NCI-H82 (cell line): ENCODE results near the gene ZNF446.
A peak's percentile ranks its signal among the peaks of the same experiment; 100 is the strongest.
"Not testable (repeated sequence)": the region's sequence is repeated elsewhere in the genome, so short reads cannot be mapped to it uniquely, and the experiment has no call there.

ENCODE experiments used
- DNase-seq: peaks from one replicate; lab custom pipeline; 2025; lab: John Stamatoyannopoulos, UW

Gene ZNF446

DNA sequence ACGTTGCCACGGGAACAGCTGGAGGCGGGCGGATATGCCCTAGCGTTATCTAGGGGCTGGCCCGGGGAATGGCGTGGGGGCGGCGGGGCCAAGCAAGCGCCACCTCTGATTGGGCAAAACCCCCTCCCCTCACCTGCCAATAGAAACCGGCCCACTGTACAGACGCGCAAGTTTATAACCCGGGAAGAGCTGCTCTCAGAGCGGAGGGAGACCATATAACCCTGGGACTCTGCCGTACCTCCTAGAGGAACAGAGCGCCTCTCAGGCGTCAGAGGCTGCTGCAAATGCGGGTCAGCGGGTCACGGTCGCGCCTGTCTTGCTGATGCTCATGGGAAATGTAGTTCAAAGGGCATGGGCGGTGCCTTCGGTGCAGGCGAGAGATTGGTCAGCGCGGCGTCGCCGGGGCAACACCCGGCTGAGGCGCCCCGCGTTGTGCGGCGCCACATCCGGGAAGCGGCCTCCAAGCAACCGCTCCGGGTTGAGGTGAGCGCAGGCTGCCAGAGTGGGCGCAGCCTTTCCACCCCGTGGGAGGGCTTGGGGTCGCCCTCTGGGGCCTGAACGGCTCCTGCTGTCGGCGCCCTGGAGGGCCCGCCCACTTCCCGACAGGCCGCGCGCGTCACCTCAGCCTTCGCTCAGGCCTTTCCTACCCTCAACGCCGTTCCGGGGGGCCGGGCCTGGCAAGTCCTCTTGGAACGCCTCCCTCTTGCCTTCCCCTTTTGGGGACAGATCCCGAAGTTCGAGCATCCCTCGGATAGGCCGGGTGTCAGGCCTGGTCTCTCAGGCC lies at the start of gene ZNF446:
Gene ZNF446 (plus strand): TSS at position 639 of the 784 bp plus-strand sequence. CDS start 867 bp downstream, outside the sequence.
- peak; percentile 97 for DNase-seq

GRCh38 chr19:58428617-58429016 lies 47.5 kb upstream of the ZNF446 start:
- DNase-seq = no peak

DNA sequence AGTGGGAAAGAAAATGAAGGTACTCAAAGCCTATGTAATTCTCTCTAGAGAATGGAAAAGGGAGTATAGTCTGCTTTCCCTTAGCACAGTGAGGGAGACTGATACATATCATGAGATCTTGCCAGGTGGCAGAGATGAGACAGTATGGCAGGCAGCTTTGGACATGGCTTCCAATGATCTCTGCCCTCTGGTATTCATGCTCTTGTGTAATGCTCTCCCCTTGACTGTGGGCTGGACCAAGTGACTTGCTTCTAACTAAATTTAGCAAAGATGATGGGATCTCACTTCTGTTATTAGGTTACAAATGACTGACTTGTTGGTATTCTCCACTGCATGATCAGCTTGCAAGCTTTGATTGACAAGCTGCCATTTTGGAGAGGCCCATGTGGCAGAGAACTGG lies 46.4 kb upstream of the ZNF446 start:
- DNase-seq = no peak

DNA sequence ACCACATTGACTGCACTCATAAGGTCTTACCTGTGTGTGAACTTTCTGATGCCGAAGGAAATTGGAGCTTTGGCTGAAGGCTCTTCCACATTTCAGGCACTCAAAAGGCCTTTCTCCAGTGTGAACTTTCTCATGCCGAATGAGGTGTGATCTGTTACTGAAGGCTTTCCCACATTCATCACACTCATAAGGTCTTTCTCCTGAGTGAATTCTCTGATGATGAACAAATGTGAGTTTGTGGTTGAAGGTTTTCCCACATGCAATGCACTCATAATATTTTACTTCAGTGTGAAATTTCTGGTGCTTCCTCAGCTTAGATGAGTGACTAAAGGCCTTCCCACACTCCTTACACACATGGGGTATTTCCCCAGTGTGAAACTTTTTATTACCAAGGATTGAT lies 41.9 kb upstream of the ZNF446 start:
- no peak for DNase-seq

DNA sequence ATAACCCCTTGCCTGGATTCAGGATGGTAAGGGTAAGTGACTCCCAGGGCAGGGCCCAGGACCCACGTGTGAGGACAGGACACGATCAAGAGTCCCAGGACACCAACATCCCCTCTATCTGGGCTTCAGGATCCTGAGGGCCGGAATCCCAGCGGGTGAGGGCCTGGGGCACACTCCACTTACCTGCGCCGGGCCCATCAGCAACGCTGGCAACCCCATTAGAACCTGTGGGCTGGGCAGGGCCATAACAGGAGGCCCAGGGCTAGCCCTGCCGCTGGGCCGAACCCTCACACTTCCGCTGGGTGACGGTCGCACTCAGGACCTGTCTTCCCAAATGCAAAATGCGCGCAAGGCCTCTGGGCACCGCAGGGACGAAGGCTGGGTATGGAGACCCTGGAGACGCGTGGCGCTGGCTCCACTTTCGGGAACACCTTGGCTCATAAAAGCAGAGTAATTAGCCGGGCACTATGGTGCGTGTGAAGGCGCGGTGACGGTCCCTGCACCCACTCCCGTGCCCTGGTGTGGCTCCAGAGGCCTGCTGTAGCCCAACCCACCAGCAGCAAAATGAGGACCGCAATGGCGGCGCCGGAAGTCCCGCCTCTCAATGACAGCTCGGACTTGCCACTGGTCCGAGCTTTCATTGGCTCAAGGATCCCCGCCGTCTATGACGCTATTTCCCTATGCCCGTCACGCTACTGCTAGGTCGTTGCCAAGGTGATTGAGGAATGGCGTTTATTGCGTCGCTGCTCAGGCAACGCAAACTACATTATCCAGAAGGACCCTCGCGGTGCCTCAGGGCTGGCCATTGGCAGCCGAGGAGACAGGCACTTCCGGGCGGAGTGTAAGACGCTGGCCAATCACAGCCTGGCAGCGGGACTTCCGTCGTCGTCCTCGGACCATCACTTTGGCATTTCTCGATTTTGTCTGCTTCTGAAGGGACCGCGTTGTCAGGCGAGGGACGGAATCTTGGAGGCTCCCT lies 36.3 kb upstream of the ZNF446 start, which contains the start of gene ZNF132:
Gene ZNF132 (minus strand): TSS at position 578 of the 979 bp plus-strand sequence. CDS start 332 bp downstream, at position 246.
- peak; percentile 96 for DNase-seq

GRCh38 chr19:58440556-58440955 lies 35.6 kb upstream of the ZNF446 start:
- DNase-seq = no peak

GRCh38 chr19:58442986-58443385 lies 33.2 kb upstream of the ZNF446 start:
- not testable (repeated sequence) for DNase-seq

DNA sequence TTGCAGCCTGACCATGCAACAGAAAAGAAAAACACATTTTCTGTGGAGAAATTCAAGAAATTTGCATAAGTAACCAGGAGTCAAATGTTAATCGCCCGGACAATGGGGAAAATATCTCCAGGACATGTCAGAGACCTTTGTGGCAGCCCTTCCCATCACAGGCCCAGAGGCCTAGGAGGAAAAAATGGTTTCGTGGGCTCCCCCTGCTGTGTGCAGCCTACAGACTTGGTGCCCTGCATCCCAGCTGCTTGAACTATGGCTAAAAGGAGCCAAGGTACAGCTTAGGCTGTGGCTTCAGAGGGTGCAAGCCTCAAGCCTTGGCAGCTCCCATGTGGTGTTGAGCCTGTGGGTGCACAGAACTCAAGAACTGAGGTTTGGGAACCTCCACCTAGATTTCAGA lies 27.3 kb upstream of the ZNF446 start:
- not testable (repeated sequence) for DNase-seq

DNA sequence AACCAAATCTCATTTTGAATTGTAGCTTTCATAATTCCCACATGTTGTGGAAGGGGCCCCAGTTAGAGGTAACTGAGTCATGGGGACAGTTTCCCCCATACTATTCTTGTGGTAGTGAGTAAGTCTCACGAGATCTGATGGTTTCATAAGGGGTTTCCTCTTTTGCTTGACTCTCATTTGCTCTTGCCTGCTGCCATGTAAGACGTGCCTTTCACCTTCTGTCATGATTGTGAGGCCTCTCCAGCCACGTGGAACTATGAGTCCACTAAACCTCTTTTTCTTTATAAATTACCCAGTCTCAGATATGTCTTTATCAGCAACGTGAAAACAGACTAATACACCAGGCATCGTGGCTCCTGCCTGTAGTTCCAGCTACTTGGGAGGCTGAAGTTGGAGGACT lies 26.2 kb upstream of the ZNF446 start:
- DNase-seq = not testable (repeated sequence)

DNA sequence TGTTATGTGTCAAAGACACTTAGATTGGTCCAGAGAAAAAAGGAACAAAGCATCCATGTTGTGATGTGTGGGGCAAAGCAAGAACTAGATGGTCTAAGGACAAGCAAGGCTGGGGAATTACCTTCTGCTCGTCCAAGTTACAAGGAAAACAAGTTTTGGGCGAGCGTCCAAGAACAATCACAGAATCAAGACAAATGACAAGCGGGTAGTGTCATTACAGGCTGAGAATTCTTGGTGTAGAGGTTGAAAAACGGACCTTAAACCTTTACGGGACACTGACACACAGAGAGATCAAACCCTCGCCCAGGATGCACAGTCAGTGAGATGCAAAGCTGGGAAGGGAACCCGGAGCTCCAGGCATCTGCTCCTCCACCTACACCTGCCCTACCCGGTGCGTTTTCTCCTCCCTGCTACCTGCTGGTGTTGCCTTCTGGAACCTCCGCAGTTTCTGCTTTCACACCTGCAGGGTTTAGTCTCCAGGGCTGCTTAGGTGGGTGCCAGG lies 25.2 kb upstream of the ZNF446 start:
- no peak for DNase-seq

- DNase-seq = peak; percentile 99
Measured at GRCh38 chr19:58451358-58452101, 24.6 kb upstream of the ZNF446 start, which contains the start of gene ZNF324B. ZNF324B (plus strand) TSS chr19:58451622; CDS start chr19:58453702, 2,080 bp downstream.

GRCh38 chr19:58453743-58454142 lies 22.4 kb upstream of the ZNF446 start:
- DNase-seq = no peak

DNA sequence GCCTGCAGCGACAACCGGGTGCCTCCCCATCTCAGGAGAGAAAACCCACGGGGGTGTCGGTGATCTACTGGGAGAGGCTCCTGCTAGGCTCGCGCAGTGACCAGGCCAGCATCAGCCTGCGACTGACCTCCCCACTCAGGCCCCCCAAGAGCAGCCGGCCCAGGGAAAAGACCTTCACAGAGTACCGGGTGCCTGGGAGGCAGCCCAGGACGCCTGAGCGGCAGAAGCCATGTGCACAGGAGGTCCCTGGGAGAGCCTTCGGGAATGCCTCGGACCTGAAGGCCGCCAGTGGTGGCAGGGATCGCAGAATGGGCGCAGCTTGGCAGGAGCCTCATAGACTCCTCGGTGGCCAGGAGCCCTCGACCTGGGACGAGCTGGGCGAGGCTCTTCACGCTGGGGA lies 20.8 kb upstream of the ZNF446 start:
- DNase-seq = no peak

GRCh38 chr19:58456111-58456510 lies 20.0 kb upstream of the ZNF446 start:
- no peak for DNase-seq

DNA sequence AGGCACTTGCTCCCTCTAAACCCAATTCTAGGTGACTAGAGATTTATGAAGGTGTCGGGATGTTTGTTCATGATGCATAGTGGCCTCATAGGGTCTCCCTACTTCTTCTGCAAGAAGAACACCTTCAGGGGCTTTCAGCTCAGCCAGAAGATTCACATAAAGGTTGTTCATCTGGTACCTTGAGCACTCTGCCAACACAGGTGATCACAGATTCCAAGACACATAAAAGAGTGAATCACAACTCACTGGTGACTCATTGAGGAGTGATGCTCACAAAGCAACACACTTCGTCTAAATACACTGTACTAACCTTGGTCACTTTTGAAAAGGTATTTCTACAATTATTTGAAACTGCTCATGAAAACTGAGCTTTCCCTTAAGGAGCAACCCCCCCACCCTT lies 16.1 kb upstream of the ZNF446 start:
- DNase-seq = no peak

DNA sequence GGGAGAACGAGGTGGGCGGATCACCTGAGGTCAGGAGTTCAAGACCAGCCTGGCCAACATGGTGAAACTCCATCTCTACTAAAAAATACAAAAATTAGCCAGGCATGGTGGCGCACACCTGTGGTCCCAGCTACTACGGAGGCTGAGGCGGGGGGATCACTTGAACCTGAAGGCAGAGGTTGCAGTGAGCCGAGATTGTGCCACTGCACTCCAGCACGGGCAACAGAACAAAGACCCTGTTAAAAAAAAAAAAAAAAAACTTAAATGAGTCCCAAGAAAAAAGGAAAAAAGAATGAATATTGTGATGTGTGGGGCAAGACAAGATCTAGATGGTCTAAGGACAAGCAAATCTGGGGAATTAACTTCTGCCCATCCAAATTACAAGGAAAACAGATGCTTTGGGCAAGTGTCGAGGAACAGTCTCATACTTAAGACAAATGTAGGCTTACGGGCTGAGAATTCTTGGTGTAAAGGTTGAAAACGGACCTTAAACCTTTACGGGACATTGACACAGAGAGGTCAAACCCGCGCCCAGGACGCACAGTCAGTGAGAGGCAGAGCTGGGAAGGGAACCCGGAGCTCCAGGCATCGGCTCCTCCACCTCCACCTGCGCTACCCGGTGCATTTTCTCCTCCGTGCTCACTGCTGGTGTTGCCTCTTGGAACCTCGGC lies 9.9 kb upstream of the ZNF446 start:
- no peak for DNase-seq

- peak; percentile 99 for DNase-seq
Measured at GRCh38 chr19:58466760-58467589, 9.2 kb upstream of the ZNF446 start, which contains the start of gene ZNF324. ZNF324 (plus strand) TSS chr19:58467080; CDS start chr19:58469186, 2,106 bp downstream.

- DNase-seq = no peak
Measured at GRCh38 chr19:58468216-58468839, 7.8 kb upstream of the ZNF446 start.

GRCh38 chr19:58469241-58470013 lies 6.7 kb upstream of the ZNF446 start:
- DNase-seq = no peak
